ENCODE measurements around the gene SBF2.

- TF ChIP-seq CTCF (IDR thresholded peaks at IDR 0.05) (no peak), POLR2AphosphoS5 (IDR thresholded peaks at IDR 0.05) (no peak)
These were observed 213.9 kb downstream of the SBF2 start for GRCh38 chr11:10080138-10080537.
